Esophagus squamous epithelium (tissue), 4 donors: ENCODE measurements around the gene MT2A.

Source experiments
- CTCF ChIP-seq, 6 experiments: fragments of 450-650 bp in 4 of 6; fragments of 200-600 bp in 2 of 6; sonication (generic) in 2 of 6; IDR thresholded peaks; one replicate each; pipeline ENCODE4 v1.5.1; 2016 to 2019; ENCODE audit warnings: antibody characterized with exemption in 6 of 6, mild to moderate bottlenecking in 4 of 6, moderate library complexity in 4 of 6
- POLR2A ChIP-seq, 4 donors: fragments of 450-650 bp; IDR thresholded peaks; one replicate each; pipeline ENCODE4 v1.6.1; 2017; ENCODE audit warnings: antibody characterized with exemption in 4 of 4, mild to moderate bottlenecking in 4 of 4, moderate library complexity in 3 of 4

GRCh38 chr16:56649820-56650219 is 41.4 kb downstream of the MT2A start:
- TF ChIP-seq CTCF (IDR thresholded peaks at IDR 0.05) (no peak), POLR2A (IDR thresholded peaks at IDR 0.05) (no peak)
